K562 (cell line): ENCODE results near the gene TMEM107. TPM values are rescaled to one million over a fixed set of nuclear protein-coding genes. Genes with fewer than 3 reads are reported as not detected.

Experiments
- ARHGAP35 ChIP-seq: fragments of 450-650 bp; IDR thresholded peaks from 2 replicates; pipeline ENCODE4 v1.6.1; 2018; ENCODE audit not compliant: partially characterized antibody
- CREBBP ChIP-seq: IDR thresholded peaks from one replicate; pipeline ENCODE4 v1.6.1; 2012; ENCODE audit warnings: low read depth, mild to moderate bottlenecking, control low read depth, inconsistent platforms, low read length
- HNRNPK ChIP-seq: fragments of 200-400 bp; formaldehyde crosslinking; IDR thresholded peaks from one replicate; pipeline ENCODE4 v1.6.1; 2018; ENCODE audit warnings: mild to moderate bottlenecking, low read depth, low read length; ENCODE audit not compliant: poor library complexity, severe bottlenecking
- JUND ChIP-seq, 2 experiments: IDR thresholded peaks; 2 replicates in 1 of 2; 3 replicates in 1 of 2; pipeline ENCODE4 v1.6.1; 2011; ENCODE audit warnings: borderline replicate concordance in 2 of 2, low read depth in 2 of 2, low read length in 2 of 2, improper control_type of control experiment in 1 of 2, missing biosample characterization in 1 of 2, missing genetic modification characterization in 1 of 2, missing genetic modification reagents in 1 of 2
- MTA2 ChIP-seq: fragments of 450-650 bp; IDR thresholded peaks from 2 replicates; pipeline ENCODE4 v1.6.1; 2016; ENCODE audit warnings: low read depth
- NBN ChIP-seq: fragments of 450-650 bp; IDR thresholded peaks from 2 replicates; pipeline ENCODE4 v1.6.1; 2016; ENCODE audit warnings: low read depth, mild to moderate bottlenecking
- NFIX ChIP-seq: fragments of 250-450 bp; sonication (Bioruptor Pico); IDR thresholded peaks from 2 replicates; pipeline ENCODE4 v1.4.0; 2020; ENCODE audit warnings: low read depth, mild to moderate bottlenecking, moderate library complexity
- RAD51 ChIP-seq: fragments of 450-650 bp; IDR thresholded peaks from 2 replicates; pipeline ENCODE4 v1.7.1; 2016; ENCODE audit warnings: low read depth, mild to moderate bottlenecking, borderline replicate concordance
- SIX5 ChIP-seq, 2 experiments: IDR thresholded peaks; 2 replicates each; pipeline ENCODE4 v1.6.1; 2011; ENCODE audit warnings: low read length in 2 of 2, borderline replicate concordance in 1 of 2, low read depth in 1 of 2, mild to moderate bottlenecking in 1 of 2, moderate library complexity in 1 of 2; ENCODE audit not compliant: insufficient read depth in 1 of 2
- SMARCE1 ChIP-seq: fragments of 450-650 bp; IDR thresholded peaks from 2 replicates; pipeline ENCODE4 v1.7.1; 2016; ENCODE audit warnings: mild to moderate bottlenecking
- SP1 ChIP-seq: sonication (generic); formaldehyde crosslinking; IDR thresholded peaks from 2 replicates; pipeline ENCODE4 v1.8.1; 2022; ENCODE audit warnings: mild to moderate bottlenecking, missing genetic modification reagents
- SP2 ChIP-seq: IDR thresholded peaks from 2 replicates; pipeline ENCODE4 v1.6.1; 2011; ENCODE audit warnings: mild to moderate bottlenecking, low read depth, low read length, moderate library complexity; ENCODE audit not compliant: poor library complexity, severe bottlenecking; ENCODE audit errors: extremely low read depth
- SRF ChIP-seq, 2 experiments: fragments of 250-450, 450-650 bp in 1 of 2; sonication (Bioruptor Pico) in 1 of 2; sonication (generic) in 1 of 2; formaldehyde crosslinking; IDR thresholded peaks; 2 replicates each; pipeline versions ENCODE4 v1.5.0 to v1.5.1; 2020 to 2022; ENCODE audit warnings: mild to moderate bottlenecking in 1 of 2, missing genetic modification reagents in 1 of 2
- U2AF2 ChIP-seq: fragments of 200-400 bp; formaldehyde crosslinking; optimal IDR thresholded peaks from 2 replicates; pipeline ENCODE3; 2017; ENCODE audit warnings: low read depth, mild to moderate bottlenecking, low read length
- ZNF12 ChIP-seq: sonication (generic); formaldehyde crosslinking; IDR thresholded peaks from 2 replicates; pipeline ENCODE4 v1.4.0; 2020; ENCODE audit warnings: mild to moderate bottlenecking, missing genetic modification reagents
- ZNF263 ChIP-seq: sonication (generic); formaldehyde crosslinking; IDR thresholded peaks from 2 replicates; pipeline ENCODE4 v1.8.0; 2022; ENCODE audit warnings: mild to moderate bottlenecking, missing genetic modification reagents, borderline replicate concordance
- polyA plus RNA-seq, 8 experiments: library from polyadenylated mRNA; depleted of rRNA in 4 of 8; stranded (reverse) in 5 of 8; unstranded in 3 of 8; fragments of >200 nt; fragmentation: Nextera tagmentation in 2 of 8; fragmentation: Illumina TruSeq in 1 of 8; extraction: Ambion mirVana in 2 of 8; extraction: Trizol in 1 of 8; gene quantifications; 2 replicates each; pipeline versions ENCODE4 v1.2.1 to v1.2.3, GENCODE V29; 2011 to 2014; ENCODE audit warnings: inconsistent platforms in 1 of 8, missing spikeins in 1 of 8
- total RNA-seq, 7 experiments: library from RNA; depleted of rRNA in 6 of 7; stranded (reverse); fragments of >200 nt in 6 of 7; fragmentation: Illumina TruSeq in 2 of 7; extraction: Trizol in 2 of 7; gene quantifications; 2 replicates each; pipeline versions ENCODE4 v1.2.1 to v1.2.3, GENCODE V29; 2011 to 2021; ENCODE audit warnings: low replicate concordance in 1 of 7
- TF ChIP-seq, protein P1 (sequence below), 2 experiments: IDR thresholded peaks in 1 of 2; conservative IDR thresholded peaks in 1 of 2; 2 replicates each; pipeline ENCODE4 v1.6.1; 2016; ENCODE audit warnings: low read depth in 2 of 2, mild to moderate bottlenecking in 1 of 2, missing compliant biosample characterization in 1 of 2, missing genetic modification characterization in 1 of 2, moderate library complexity in 1 of 2
- TF ChIP-seq, protein P2 (sequence below): fragments of 250-450 bp; sonication (Bioruptor Pico); IDR thresholded peaks from 2 replicates; pipeline ENCODE4 v1.5.0; 2021
- TF ChIP-seq, protein P3 (sequence below): fragments of 450-650 bp; IDR thresholded peaks from one replicate; pipeline ENCODE4 v1.6.1; 2018; ENCODE audit warnings: mild to moderate bottlenecking, moderate library complexity; ENCODE audit not compliant: partially characterized antibody
- TF ChIP-seq, protein P4 (sequence below): fragments of 250-450 bp; sonication (Bioruptor Pico); IDR thresholded peaks from 2 replicates; pipeline ENCODE4 v1.4.0; 2020; ENCODE audit warnings: mild to moderate bottlenecking, moderate library complexity

TMEM107 gene
- total and polyA plus RNA-seq, 9 of the 15 experiments (the other 6 are each of a cell fraction or from before 2014, with no cell fraction given) = 7.1 to 26.2 (median 16.9) TPM

DNA sequence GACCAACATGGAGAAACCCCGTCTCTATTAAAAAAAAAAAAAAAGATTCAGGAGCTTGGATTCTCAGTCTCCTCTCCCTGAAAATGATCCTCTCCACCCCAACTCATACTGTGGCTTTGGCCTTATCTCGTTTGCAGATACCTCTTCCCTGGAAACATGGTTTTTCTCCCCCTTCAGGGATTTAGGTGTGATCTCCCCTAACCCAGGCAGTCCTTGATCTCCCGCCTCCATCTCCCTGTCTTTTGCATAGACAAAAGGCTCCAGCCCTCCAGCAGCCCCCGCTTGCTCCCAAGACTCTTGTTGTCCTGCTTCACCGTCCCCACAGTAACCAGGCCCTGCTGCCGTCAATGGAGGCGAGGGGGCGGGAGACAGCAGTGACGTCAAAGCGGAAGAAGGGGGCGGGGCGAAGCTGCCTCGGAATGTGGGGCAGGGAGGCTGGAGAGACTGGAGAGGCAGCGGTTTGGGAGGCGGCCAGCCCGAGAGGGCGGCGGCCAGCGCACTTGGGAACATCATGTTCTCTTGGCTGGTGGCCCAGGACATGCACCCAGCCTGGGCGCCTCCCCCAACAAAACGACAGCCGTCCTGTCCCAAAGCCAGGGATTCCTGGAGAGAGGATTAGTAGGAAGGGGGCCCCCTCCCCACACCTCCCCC lies 22.1 kb downstream of the TMEM107 start (continued):
- TF ChIP-seq SP1 (CRISPR knock-in tag) = peak; percentile 92
- TF ChIP-seq, protein P1, sequence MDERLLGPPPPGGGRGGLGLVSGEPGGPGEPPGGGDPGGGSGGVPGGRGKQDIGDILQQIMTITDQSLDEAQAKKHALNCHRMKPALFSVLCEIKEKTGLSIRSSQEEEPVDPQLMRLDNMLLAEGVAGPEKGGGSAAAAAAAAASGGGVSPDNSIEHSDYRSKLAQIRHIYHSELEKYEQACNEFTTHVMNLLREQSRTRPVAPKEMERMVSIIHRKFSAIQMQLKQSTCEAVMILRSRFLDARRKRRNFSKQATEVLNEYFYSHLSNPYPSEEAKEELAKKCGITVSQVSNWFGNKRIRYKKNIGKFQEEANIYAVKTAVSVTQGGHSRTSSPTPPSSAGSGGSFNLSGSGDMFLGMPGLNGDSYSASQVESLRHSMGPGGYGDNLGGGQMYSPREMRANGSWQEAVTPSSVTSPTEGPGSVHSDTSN (CRISPR knock-in tag; IDR thresholded peaks at IDR 0.05; ENCODE audit: low read depth) = no peak
- TF ChIP-seq, protein P1 (tag; conservative IDR thresholded peaks at IDR 0.05; ENCODE audit: low read depth) = no peak
- no peak for TF ChIP-seq NFIX (CRISPR knock-in tag)
- TF ChIP-seq SRF (CRISPR knock-in tag; IDR thresholded peaks at IDR 0.05) = peak in 1 of 2 experiments; percentile 85; a peak in 1 of 4 replicates
- peak; percentile 62 for TF ChIP-seq JUND (IDR thresholded peaks at IDR 0.05; ENCODE audit: borderline replicate concordance, low read depth, low read length)
- TF ChIP-seq JUND (tag; IDR thresholded peaks at IDR 0.05; ENCODE audit: borderline replicate concordance, low read depth, low read length) = peak; percentile 67; the same call in 1 of the 3 replicates
- TF ChIP-seq, protein P2, sequence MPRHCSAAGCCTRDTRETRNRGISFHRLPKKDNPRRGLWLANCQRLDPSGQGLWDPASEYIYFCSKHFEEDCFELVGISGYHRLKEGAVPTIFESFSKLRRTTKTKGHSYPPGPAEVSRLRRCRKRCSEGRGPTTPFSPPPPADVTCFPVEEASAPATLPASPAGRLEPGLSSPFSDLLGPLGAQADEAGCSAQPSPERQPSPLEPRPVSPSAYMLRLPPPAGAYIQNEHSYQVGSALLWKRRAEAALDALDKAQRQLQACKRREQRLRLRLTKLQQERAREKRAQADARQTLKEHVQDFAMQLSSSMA (CRISPR knock-in tag) = no peak
- no peak for TF ChIP-seq RAD51
- TF ChIP-seq ZNF12 (CRISPR knock-in tag) = no peak
- TF ChIP-seq, protein P3, sequence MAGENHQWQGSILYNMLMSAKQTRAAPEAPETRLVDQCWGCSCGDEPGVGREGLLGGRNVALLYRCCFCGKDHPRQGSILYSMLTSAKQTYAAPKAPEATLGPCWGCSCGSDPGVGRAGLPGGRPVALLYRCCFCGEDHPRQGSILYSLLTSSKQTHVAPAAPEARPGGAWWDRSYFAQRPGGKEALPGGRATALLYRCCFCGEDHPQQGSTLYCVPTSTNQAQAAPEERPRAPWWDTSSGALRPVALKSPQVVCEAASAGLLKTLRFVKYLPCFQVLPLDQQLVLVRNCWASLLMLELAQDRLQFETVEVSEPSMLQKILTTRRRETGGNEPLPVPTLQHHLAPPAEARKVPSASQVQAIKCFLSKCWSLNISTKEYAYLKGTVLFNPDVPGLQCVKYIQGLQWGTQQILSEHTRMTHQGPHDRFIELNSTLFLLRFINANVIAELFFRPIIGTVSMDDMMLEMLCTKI = no peak
- no peak for TF ChIP-seq MTA2
- TF ChIP-seq ARHGAP35 = no peak
- TF ChIP-seq HNRNPK = no peak
- 0 out of 2 replicates have a peak, but pooled peaks have one; percentile 26 for TF ChIP-seq NBN
- TF ChIP-seq U2AF2 = no peak
- TF ChIP-seq ZNF263 = no peak
- TF ChIP-seq CREBBP = no peak
- no peak for TF ChIP-seq SMARCE1
- TF ChIP-seq SIX5 (IDR thresholded peaks at IDR 0.05; ENCODE audit: borderline replicate concordance in 1 of 2, insufficient read depth in 1 of 2, low read depth in 1 of 2, low read length in 2 of 2) = no peak
- no peak for TF ChIP-seq SP2
- TF ChIP-seq, protein P4, sequence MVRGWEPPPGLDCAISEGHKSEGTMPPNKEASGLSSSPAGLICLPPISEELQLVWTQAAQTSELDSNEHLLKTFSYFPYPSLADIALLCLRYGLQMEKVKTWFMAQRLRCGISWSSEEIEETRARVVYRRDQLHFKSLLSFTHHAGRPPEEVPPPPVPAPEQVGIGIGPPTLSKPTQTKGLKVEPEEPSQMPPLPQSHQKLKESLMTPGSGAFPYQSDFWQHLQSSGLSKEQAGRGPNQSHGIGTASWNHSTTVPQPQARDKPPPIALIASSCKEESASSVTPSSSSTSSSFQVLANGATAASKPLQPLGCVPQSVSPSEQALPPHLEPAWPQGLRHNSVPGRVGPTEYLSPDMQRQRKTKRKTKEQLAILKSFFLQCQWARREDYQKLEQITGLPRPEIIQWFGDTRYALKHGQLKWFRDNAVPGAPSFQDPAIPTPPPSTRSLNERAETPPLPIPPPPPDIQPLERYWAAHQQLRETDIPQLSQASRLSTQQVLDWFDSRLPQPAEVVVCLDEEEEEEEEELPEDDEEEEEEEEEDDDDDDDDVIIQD = no peak
